ENCODE results near the gene CDK13.
A peak's percentile ranks its signal among the peaks of the same experiment; 100 is the strongest.

The CDK13 gene

DNA sequence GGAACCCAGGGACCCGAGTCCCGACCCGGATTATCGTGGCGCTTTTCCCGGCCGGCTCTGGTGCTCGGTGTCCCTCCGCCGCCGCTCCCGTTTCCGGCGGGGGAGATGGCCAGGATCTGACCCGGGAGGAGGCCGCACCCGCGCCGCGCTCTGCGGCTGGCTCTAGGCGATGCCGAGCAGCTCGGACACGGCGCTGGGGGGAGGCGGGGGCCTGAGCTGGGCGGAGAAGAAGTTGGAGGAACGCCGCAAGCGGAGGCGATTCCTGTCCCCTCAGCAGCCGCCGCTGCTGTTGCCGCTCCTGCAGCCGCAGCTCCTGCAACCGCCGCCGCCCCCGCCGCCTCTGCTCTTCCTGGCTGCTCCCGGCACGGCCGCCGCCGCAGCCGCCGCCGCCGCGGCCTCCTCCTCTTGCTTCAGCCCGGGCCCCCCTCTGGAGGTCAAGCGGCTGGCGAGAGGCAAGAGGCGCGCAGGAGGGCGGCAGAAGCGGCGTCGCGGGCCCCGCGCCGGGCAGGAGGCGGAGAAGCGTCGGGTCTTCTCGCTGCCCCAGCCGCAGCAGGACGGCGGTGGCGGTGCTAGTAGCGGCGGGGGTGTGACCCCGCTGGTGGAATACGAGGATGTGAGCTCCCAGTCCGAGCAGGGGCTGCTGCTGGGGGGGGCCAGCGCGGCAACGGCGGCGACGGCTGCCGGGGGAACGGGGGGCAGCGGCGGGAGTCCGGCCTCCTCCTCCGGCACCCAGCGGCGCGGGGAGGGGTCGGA, 593 bp downstream of the CDK13 start:
- peak; percentile 14 for DNase-seq

GRCh38 chr7:39951226-39952194, 1.5 kb downstream of the CDK13 start:
- no peak for DNase-seq

DNA sequence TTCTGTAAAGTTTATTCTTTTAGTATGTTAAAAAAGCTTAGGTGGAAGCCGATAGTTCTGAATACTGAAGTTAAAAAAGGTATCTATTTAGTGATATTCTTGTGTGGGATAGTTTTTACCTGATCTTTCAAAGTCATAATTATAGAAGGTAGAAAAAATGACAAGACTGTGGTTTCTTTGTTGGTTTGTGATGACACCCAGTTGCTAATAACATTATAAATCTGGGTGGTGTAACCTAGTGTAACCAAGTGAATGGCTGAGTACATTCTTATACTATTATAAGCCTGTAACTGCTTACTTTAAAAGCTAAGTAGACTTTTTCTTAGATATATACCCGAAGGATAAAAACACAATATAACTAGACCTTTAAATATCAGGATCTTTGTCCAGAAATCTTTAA, 2.3 kb downstream of the CDK13 start:
- DNase-seq, result peak; percentile 50

- peak; percentile 33 for DNase-seq
Measured at GRCh38 chr7:39952803-39953202, 2.7 kb downstream of the CDK13 start.

GRCh38 chr7:39954694-39955093, 4.6 kb downstream of the CDK13 start:
- DNase-seq, result no peak

DNA sequence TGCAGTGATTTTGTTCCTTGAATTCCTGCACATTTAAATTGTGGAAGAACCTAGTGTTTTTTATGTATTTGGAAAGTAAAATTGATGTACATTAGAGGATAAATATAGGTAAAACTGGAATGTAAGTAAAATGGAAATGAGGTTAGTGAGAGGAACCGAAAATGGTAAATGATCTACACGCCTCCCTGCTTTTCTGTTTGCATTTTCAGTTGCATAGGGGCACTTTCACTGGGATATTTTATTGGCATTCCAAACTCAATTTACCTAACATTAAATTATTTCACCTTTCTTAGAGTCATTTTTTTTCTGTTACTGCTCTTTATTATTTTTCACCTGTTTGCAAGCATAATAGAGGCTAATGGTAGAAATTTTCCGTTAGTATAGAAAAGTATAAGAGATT, 8.0 kb downstream of the CDK13 start:
- DNase-seq, result no peak

GRCh38 chr7:39967406-39968161, 17.5 kb downstream of the CDK13 start:
- DNase-seq, result no peak

GRCh38 chr7:39969431-39969830, 19.4 kb downstream of the CDK13 start:
- no peak for DNase-seq

GRCh38 chr7:39971924-39972323, 21.9 kb downstream of the CDK13 start:
- DNase-seq, result no peak

DNA sequence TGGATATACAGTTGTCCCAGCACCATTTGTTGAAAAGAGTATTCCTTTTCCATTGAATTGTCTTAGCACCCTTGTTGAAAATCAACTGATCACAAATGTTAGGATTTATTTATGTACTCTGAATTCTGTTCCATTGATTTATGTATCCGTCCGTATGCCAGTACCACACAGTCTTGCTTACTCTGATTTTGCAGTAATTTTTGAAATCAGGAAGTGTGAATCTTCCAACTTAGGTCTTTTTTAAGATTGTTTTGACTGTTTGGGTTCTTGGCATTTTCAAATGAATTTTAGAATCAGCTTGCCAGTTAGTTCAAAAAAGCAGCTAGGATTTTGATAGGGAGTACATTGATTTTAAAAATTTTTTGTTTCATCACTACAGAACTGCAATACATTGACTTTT, 23.7 kb downstream of the CDK13 start:
- DNase-seq, result no peak

- no peak for DNase-seq
Measured at GRCh38 chr7:39978230-39978934, 28.3 kb downstream of the CDK13 start.

- no peak for DNase-seq
Measured at GRCh38 chr7:39979406-39980073, 29.5 kb downstream of the CDK13 start.

DNA sequence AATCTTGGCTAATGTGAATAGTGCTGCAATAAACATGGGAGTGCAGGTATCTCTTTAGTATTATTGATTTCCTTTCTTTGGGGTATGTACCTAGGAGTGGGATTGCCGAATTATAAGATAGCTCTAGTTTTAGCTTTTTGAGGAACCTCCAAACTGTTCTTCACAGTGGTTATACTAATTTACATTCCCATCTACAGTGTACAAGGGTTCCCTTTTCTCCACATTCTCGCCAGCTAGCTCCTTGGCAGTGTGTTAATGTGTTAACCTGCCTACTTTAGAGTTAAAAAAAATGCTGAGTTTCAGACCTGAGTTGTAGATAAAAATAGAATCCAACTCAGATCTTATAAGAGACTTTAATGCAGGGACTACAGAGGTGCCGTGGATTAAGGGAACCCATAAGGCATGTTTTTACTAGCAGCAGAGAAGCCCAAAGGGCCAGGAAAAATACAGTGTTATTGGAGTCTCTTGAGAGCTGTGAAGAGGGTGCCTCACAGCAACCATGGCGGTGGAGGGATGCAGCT, 35.4 kb downstream of the CDK13 start:
- no peak for DNase-seq

DNA sequence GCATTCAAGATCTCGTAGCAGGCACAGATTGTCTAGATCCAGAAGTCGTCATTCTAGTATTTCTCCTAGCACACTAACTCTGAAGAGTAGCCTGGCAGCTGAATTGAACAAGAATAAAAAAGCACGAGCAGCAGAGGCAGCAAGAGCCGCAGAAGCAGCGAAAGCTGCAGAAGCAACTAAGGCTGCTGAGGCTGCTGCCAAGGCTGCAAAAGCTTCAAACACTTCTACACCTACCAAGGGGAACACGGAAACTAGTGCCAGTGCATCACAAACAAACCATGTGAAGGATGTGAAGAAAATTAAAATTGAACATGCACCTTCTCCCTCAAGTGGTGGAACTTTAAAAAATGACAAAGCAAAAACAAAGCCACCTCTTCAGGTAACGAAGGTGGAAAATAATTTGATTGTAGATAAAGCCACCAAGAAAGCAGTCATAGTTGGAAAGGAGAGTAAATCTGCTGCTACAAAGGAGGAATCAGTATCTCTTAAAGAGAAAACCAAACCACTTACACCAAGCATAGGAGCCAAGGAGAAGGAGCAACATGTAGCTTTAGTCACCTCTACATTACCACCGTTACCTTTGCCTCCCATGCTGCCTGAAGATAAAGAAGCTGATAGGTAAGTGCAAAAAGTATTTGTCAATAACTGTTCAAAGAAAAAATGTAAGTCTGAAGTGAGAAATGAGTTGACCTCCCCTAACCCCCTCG, 37.7 kb downstream of the CDK13 start:
- DNase-seq, result no peak

DNA sequence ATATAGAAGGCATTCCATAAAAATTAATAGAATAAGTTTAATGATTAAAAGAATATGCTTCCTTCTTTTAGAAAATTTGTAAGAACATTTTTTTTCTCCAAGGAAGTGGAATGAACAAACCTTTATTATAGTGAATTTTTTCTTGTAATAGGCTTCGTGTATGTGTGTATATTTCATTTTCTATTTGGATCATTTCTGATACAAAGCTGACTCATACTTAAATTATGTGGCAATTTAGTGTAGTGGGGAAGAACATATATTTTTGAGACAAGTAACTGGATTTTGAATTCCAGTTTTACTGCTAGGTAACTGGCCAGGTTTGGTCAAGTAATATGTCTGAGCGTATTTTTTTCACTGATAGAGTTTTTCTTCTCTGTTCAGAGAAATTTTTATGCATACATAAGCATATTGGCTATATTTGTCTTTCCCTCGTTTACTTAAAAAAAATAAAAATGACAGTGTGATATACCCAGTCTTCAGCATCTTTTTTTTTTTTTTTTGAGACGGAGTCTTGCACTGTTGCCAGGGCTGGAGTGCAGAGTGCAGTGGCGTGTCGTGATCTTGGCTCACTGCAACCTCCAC, 50.8 kb downstream of the CDK13 start:
- no peak for DNase-seq

DNA sequence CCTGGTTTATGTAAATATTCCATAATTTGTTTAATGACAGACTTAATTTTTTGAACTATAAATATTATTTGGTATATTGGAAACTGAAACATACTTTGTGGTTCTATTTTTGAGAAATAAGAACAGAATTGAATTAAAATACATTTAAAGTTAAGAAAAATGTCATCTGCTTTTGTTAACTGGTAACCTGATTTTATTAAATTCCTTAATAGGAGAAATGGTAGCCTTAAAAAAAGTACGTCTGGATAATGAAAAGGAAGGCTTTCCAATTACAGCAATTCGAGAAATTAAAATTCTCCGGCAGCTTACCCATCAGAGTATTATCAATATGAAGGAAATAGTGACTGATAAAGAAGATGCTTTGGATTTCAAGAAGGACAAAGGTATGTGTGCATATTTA, 51.6 kb downstream of the CDK13 start:
- DNase-seq, result no peak

GRCh38 chr7:40003597-40003996, 53.5 kb downstream of the CDK13 start:
- no peak for DNase-seq

- DNase-seq, result peak; percentile 53
Measured at GRCh38 chr7:40008223-40008815, 58.3 kb downstream of the CDK13 start.

- no peak for DNase-seq
Measured at GRCh38 chr7:40009301-40009700, 59.2 kb downstream of the CDK13 start.

GRCh38 chr7:40014376-40014775, 64.3 kb downstream of the CDK13 start:
- DNase-seq, result no peak
